Smooth muscle cell (in vitro differentiated cells): Measurements from ENCODE around the gene USP17L5. TPM values are rescaled to one million over a fixed set of nuclear protein-coding genes. Genes with fewer than 3 reads are reported as not detected.
"Not testable (repeated sequence)": the region's sequence is repeated elsewhere in the genome, so short reads cannot be mapped to it uniquely, and the experiment has no call there.

ENCODE experiments used
- DNase-seq: peaks from one replicate; lab custom pipeline; 2025; ENCODE audit not compliant: unreplicated experiment; lab: John Stamatoyannopoulos, UW
- H2AFZ ChIP-seq: fragments of 200-600 bp; sonication (generic); 2 replicates; pipeline ENCODE4 v1.6.0; 2016; ENCODE audit warnings: antibody characterized with exemption, low read depth, mild to moderate bottlenecking
- H3F3A ChIP-seq: fragments of 200-600 bp; sonication (generic); 2 replicates; pipeline ENCODE4 v1.6.0; 2017; ENCODE audit warnings: antibody characterized with exemption, low read depth
- H3K27ac ChIP-seq: fragments of 200-600 bp; sonication (generic); 2 replicates; pipeline ENCODE4 v1.5.1; 2016; ENCODE audit warnings: low read depth, mild to moderate bottlenecking
- H3K27me3 ChIP-seq: fragments of 200-600 bp; sonication (generic); 2 replicates; pipeline ENCODE4 v1.6.1; 2016; ENCODE audit warnings: low read depth, mild to moderate bottlenecking
- H3K36me3 ChIP-seq: fragments of 200-600 bp; sonication (generic); 2 replicates; pipeline ENCODE4 v1.5.1; 2016; ENCODE audit warnings: low read depth
- H3K4me1 ChIP-seq: fragments of 200-600 bp; sonication (generic); 2 replicates; pipeline ENCODE4 v1.5.1; 2016; ENCODE audit warnings: low read depth
- H3K4me2 ChIP-seq: fragments of 200-600 bp; sonication (generic); 2 replicates; pipeline ENCODE4 v1.6.0; 2016; ENCODE audit warnings: mild to moderate bottlenecking
- H3K4me3 ChIP-seq: fragments of 200-600 bp; sonication (generic); 2 replicates; pipeline ENCODE4 v1.5.1; 2016; ENCODE audit warnings: mild to moderate bottlenecking
- H3K79me2 ChIP-seq: fragments of 200-600 bp; sonication (generic); 2 replicates; pipeline ENCODE4 v1.6.0; 2016; ENCODE audit warnings: low read depth, mild to moderate bottlenecking
- H3K9ac ChIP-seq: fragments of 200-600 bp; sonication (generic); 2 replicates; pipeline ENCODE4 v1.6.0; 2016; ENCODE audit warnings: low read depth
- H3K9me3 ChIP-seq: fragments of 200-600 bp; sonication (generic); replicated peaks from 2 replicates; pipeline ENCODE4 v1.5.1; 2016; ENCODE audit warnings: low read depth
- H4K20me1 ChIP-seq: fragments of 200-600 bp; sonication (generic); 2 replicates; pipeline ENCODE4 v1.6.0; 2016; ENCODE audit warnings: low read depth
- WGBS: methylation state at CpG from one replicate; pipeline ENCODE4 v1.1.7; 2016; ENCODE audit warnings: low lambda C conversion rate; 5-methylcytosine and 5-hydroxymethylcytosine counted together
- polyA plus RNA-seq: library from polyadenylated mRNA; unstranded; fragments of >200 nt; fragmentation: Nextera tagmentation; extraction: Ambion mirVana; gene quantifications from 2 replicates; pipeline ENCODE4 v1.2.1, GENCODE V29; 2016
- total RNA-seq: library from RNA; depleted of rRNA; stranded (reverse); fragments of >200 nt; gene quantifications from 2 replicates; pipeline ENCODE4 v1.2.3, GENCODE V29; 2014

USP17L5 gene
- total RNA-seq, result not detected in 2 replicates
- not detected in 2 replicates for polyA plus RNA-seq

GRCh38 chr4:9339103-9339502, at the start of gene USP17L5:
Gene USP17L5 (plus strand): TSS chr4:9339403. CDS start chr4:9339403, 0 bp downstream.
- not testable (repeated sequence) for H3K4me2 ChIP-seq, H4K20me1 ChIP-seq, H2AFZ ChIP-seq, H3K79me2 ChIP-seq, H3K36me3 ChIP-seq, H3K27me3 ChIP-seq, H3K9ac ChIP-seq, H3K27ac ChIP-seq, H3K4me3 ChIP-seq, H3K4me1 ChIP-seq, H3F3A ChIP-seq, DNase-seq, H3K9me3 ChIP-seq
- no CpG with 5 or more reads among the region's 15 CpGs for WGBS

- H3K27ac ChIP-seq, H4K20me1 ChIP-seq, DNase-seq, H3K9ac ChIP-seq, H3K36me3 ChIP-seq, H3K4me1 ChIP-seq, H2AFZ ChIP-seq, H3K79me2 ChIP-seq, H3K9me3 ChIP-seq, H3K4me3 ChIP-seq, H3K27me3 ChIP-seq, H3K4me2 ChIP-seq, H3F3A ChIP-seq: not testable (repeated sequence)
- WGBS, result 74% methylated on average over 5 of the region's 13 CpGs
Measured at GRCh38 chr4:9324191-9324590, 15.0 kb upstream of the USP17L5 start.

GRCh38 chr4:9324865-9325264, 14.3 kb upstream of the USP17L5 start, which contains the start of gene USP17L24:
Gene USP17L24 (plus strand): TSS chr4:9325165. CDS start chr4:9325165, 0 bp downstream.
- H3K36me3 ChIP-seq, H3K27ac ChIP-seq, DNase-seq, H3F3A ChIP-seq, H3K4me3 ChIP-seq, H2AFZ ChIP-seq, H3K9ac ChIP-seq, H3K79me2 ChIP-seq, H3K4me1 ChIP-seq, H3K27me3 ChIP-seq, H3K9me3 ChIP-seq, H3K4me2 ChIP-seq, H4K20me1 ChIP-seq: not testable (repeated sequence)
- WGBS, result no CpG with 5 or more reads among the region's 15 CpGs

- DNase-seq, H3K4me1 ChIP-seq, H3K9me3 ChIP-seq, H4K20me1 ChIP-seq, H3K36me3 ChIP-seq, H3K4me2 ChIP-seq, H3K79me2 ChIP-seq, H3K27me3 ChIP-seq, H2AFZ ChIP-seq, H3F3A ChIP-seq, H3K9ac ChIP-seq, H3K27ac ChIP-seq, H3K4me3 ChIP-seq: not testable (repeated sequence)
- whole genome bisulfite sequencing, result no CpG with 5 or more reads among the region's 15 CpGs
Measured at GRCh38 chr4:9329611-9330010, 9.6 kb upstream of the USP17L5 start, which contains the start of gene USP17L25. Gene USP17L25 (plus strand): TSS chr4:9329911. CDS start chr4:9329911, 0 bp downstream.

- H3F3A ChIP-seq, H2AFZ ChIP-seq, H3K27me3 ChIP-seq, H3K9me3 ChIP-seq, H4K20me1 ChIP-seq, H3K4me2 ChIP-seq, H3K36me3 ChIP-seq, H3K27ac ChIP-seq, DNase-seq, H3K4me3 ChIP-seq, H3K79me2 ChIP-seq, H3K4me1 ChIP-seq, H3K9ac ChIP-seq: not testable (repeated sequence)
- WGBS, result no CpG with 5 or more reads among the region's 15 CpGs
Measured at GRCh38 chr4:9334358-9334757, 4.8 kb upstream of the USP17L5 start, which contains the start of gene USP17L26. Gene USP17L26 (plus strand): TSS chr4:9334658. CDS start chr4:9334658, 0 bp downstream.

- H3K79me2 ChIP-seq, H3K4me1 ChIP-seq, H4K20me1 ChIP-seq, H3K9me3 ChIP-seq, DNase-seq, H2AFZ ChIP-seq, H3K4me2 ChIP-seq, H3F3A ChIP-seq, H3K27me3 ChIP-seq, H3K4me3 ChIP-seq, H3K27ac ChIP-seq, H3K9ac ChIP-seq, H3K36me3 ChIP-seq: not testable (repeated sequence)
- no CpG with 5 or more reads among the region's 15 CpGs for WGBS
Measured at GRCh38 chr4:9343848-9344247, 4.6 kb downstream of the USP17L5 start, which contains the start of gene USP17L27. Gene USP17L27 (plus strand): TSS chr4:9344148. CDS start chr4:9344148, 0 bp downstream.

- H3K9ac ChIP-seq, H3K36me3 ChIP-seq, H4K20me1 ChIP-seq, H2AFZ ChIP-seq, H3K79me2 ChIP-seq, H3K27me3 ChIP-seq, H3K4me3 ChIP-seq, H3K4me2 ChIP-seq, H3F3A ChIP-seq, DNase-seq, H3K9me3 ChIP-seq, H3K4me1 ChIP-seq, H3K27ac ChIP-seq: not testable (repeated sequence)
- no CpG with 5 or more reads among the region's 15 CpGs for WGBS
Measured at GRCh38 chr4:9348593-9348992, 9.4 kb downstream of the USP17L5 start, which contains the start of gene USP17L28. Gene USP17L28 (plus strand): TSS chr4:9348893. CDS start chr4:9348893, 0 bp downstream.

- H2AFZ ChIP-seq, H3K4me1 ChIP-seq, H3F3A ChIP-seq, H3K9me3 ChIP-seq, H3K36me3 ChIP-seq, H3K79me2 ChIP-seq, H3K27me3 ChIP-seq, H4K20me1 ChIP-seq, H3K4me2 ChIP-seq, H3K4me3 ChIP-seq, H3K9ac ChIP-seq, H3K27ac ChIP-seq, DNase-seq: not testable (repeated sequence)
- WGBS, result no CpG with 5 or more reads among the region's 18 CpGs
Measured at GRCh38 chr4:9350866-9351265, 11.7 kb downstream of the USP17L5 start.

GRCh38 chr4:9353338-9353737, 14.1 kb downstream of the USP17L5 start, which contains the start of gene USP17L29:
Gene USP17L29 (plus strand): TSS chr4:9353638. CDS start chr4:9353638, 0 bp downstream.
- H3K9me3 ChIP-seq, H3K4me3 ChIP-seq, H3K79me2 ChIP-seq, H3K4me1 ChIP-seq, H3K9ac ChIP-seq, H2AFZ ChIP-seq, H3K4me2 ChIP-seq, H3K36me3 ChIP-seq, H3K27me3 ChIP-seq, H3K27ac ChIP-seq, DNase-seq, H3F3A ChIP-seq, H4K20me1 ChIP-seq: not testable (repeated sequence)
- WGBS, result no CpG with 5 or more reads among the region's 15 CpGs
